Fibroblast of pulmonary artery (primary cell): ENCODE measurements around the gene PLA2R1.
A peak's percentile ranks its signal among the peaks of the same experiment; 100 is the strongest.

Experiments
- DNase-seq: peaks from one replicate; pipeline ENCODE4 v3.0.0-alpha.2; 2010; ENCODE audit warnings: low read depth
- H3K4me3 ChIP-seq: replicated peaks from 2 replicates; pipeline ENCODE4 v1.5.1; 2011; ENCODE audit warnings: low read depth, mild to moderate bottlenecking, control low read depth, low read length, moderate library complexity
- CTCF ChIP-seq: IDR thresholded peaks from 2 replicates; pipeline ENCODE4 v1.5.1; 2011; ENCODE audit warnings: mild to moderate bottlenecking, control low read depth, low read length, inconsistent platforms; ENCODE audit errors: missing control alignments

PLA2R1 gene

GRCh38 chr2:159961451-159961850, 101.0 kb downstream of the PLA2R1 start:
- no peak for TF ChIP-seq CTCF
- no peak overlapping the region for H3K4me3 ChIP-seq
- DNase-seq = no peak

GRCh38 chr2:159961037-159961436, 101.4 kb downstream of the PLA2R1 start:
- no peak overlapping the region for H3K4me3 ChIP-seq
- TF ChIP-seq CTCF = no peak
- DNase-seq = peak; percentile 73

- H3K4me3 ChIP-seq = no peak overlapping the region
- TF ChIP-seq CTCF = no peak
- DNase-seq = peak; percentile 95
Measured at GRCh38 chr2:159960414-159960813, 102.0 kb downstream of the PLA2R1 start.

GRCh38 chr2:159959136-159959535, 103.3 kb downstream of the PLA2R1 start:
- DNase-seq = no peak
- no peak for TF ChIP-seq CTCF

GRCh38 chr2:159953136-159953823, 109.1 kb downstream of the PLA2R1 start:
- DNase-seq = no peak
- TF ChIP-seq CTCF = no peak
- H3K4me3 ChIP-seq = no peak overlapping the region

More at GRCh38 chr2:159959136-159959535, 103.3 kb downstream of the PLA2R1 start:
- H3K4me3 ChIP-seq = no peak overlapping the region

- H3K4me3 ChIP-seq = no peak overlapping the region
- TF ChIP-seq CTCF = no peak
- DNase-seq = peak; percentile 93
Measured at GRCh38 chr2:159946326-159946999, 116.0 kb downstream of the PLA2R1 start.

GRCh38 chr2:159944874-159945273, 117.5 kb downstream of the PLA2R1 start:
- no peak for TF ChIP-seq CTCF
- H3K4me3 ChIP-seq = no peak overlapping the region
- DNase-seq = no peak
